Measurements from ENCODE around the gene LPO. TPM values are rescaled to one million over a fixed set of nuclear protein-coding genes. Genes with fewer than 3 reads are reported as not detected.

Gene LPO
- polyA plus RNA-seq, 4 donors = 0.06 to 0.29 (median 0.26) TPM; not detected in 1

DNA sequence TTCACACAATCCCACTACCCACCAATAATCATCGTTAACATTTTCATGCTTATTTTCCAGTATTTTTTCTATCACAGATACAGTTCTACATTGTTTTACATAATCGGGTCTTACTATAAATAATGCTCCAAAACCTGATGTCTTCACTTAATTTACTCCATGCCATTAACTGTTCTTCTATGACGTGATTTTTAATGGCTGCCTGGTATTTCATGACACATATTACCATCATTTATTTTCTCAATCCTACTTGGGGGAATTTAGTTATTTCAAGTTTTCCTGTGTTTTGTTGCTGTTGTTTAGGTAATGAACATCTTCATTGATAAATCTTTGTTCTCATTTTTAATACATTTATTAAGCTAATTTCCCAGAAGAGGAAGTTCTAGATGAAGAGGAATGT lies 14.7 kb downstream of the LPO start:
- no peak for DNase-seq (ENCODE audit: low read depth in 4 of 4, low spot score in 3 of 4)

DNA sequence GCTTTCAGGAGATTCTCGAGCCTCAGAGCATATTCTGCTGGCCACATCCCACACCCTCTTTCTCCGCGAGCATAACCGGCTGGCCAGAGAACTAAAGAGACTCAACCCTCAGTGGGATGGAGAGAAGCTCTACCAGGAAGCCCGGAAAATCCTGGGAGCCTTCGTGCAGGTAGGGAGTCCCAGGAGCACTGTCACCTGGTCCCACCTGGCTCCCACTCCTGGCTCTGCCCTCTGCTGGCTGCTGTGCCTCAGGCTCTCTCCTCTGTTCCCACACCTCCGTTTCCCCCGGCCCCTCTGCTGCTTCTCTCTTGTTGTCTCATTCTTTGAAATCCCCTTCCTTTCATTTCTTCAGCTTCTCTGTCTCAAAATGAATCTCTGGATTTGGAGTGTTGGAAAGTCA lies 16.4 kb downstream of the LPO start:
- no peak for DNase-seq (ENCODE audit: low read depth in 4 of 4, low spot score in 3 of 4)

DNA sequence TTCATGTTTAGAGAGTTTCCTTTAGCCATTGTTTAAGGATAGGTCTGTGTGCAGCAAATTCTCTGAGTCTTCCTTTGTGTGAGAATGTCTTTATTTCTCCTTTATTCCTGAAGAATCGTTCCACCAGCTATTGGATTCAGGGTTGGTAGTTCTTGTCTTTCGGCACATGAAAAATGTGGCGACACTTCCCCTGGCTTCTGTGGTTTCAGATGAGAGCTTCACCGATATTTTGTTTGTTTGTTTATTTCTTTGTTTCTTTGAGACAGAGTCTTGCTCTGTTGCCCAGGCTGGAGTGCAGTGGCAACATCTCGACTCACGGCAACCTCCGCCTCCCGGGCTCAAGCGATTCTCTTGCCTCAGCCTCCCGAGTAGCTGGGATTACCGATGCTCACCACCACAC lies 23.8 kb downstream of the LPO start:
- no peak for DNase-seq (ENCODE audit: low read depth in 4 of 4, low spot score in 3 of 4)

DNA sequence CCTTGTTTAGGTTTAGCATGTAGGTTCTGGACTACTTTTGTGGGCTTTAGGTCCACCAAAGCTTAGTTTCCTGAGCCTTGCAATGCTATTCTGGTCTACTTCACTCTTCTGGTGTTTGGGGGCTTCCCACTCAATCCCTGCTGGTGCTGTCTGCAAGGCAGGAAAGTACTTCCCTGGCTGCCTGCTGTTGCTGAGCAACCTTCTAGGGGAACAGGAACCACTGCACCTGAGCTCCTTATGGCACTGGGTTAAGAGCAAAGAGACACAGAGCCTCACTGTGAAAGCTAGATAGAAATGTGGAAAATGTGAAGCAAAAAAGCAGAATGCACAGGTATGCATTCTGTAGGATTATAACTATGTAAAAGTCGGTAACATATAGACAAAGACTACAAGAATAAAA lies 25.4 kb downstream of the LPO start:
- DNase-seq (ENCODE audit: low read depth in 4 of 4, low spot score in 3 of 4) = no peak

DNA sequence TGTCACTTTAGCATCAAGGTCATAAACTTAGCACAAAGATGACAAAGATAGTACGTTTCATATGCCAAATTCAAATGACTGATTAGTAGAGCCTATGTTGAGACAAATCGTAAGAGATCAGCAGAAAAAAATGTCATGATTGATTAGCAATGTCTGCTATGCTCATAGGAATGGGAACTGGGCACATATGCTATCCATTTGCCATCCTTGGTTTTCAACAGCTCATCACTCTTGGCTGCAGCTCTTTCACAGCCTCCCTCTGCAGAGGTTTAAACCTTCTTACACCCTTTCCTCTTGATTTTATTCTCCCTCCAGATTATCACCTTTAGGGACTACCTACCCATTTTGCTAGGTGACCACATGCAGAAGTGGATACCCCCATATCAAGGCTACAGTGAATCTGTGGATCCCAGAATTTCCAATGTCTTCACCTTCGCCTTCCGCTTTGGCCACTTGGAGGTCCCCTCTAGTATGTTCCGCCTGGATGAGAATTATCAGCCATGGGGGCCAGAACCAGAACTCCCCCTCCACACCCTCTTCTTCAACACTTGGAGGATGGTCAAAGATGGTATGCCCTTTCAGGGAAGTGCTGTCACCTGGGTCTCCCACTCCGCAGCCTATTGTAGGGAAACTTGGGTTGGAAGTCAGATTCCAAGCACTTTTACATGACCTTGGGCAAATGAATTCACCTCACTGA lies 26.2 kb downstream of the LPO start:
- DNase-seq (ENCODE audit: low read depth in 4 of 4, low spot score in 3 of 4) = no peak

DNA sequence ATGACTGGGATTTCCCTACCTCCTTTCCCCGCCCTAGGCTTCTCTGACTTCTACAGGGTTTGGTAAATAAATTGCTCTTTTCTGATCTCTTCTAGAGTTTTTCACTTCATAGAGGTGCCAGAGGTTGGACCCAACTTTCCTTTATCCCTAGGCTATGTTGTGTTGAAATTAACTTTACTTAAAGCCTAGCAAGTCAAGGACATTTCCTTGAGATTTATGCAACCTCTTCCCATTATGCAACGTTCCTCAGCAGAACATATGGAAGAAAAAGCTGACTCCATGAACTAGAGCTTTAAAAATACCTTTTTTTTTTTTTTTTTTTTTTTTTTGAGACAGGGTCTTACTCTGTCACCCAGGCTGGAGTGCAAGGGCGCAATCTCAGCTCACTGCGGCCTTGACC lies 26.9 kb downstream of the LPO start:
- no peak for DNase-seq (ENCODE audit: low read depth in 4 of 4, low spot score in 3 of 4)

DNA sequence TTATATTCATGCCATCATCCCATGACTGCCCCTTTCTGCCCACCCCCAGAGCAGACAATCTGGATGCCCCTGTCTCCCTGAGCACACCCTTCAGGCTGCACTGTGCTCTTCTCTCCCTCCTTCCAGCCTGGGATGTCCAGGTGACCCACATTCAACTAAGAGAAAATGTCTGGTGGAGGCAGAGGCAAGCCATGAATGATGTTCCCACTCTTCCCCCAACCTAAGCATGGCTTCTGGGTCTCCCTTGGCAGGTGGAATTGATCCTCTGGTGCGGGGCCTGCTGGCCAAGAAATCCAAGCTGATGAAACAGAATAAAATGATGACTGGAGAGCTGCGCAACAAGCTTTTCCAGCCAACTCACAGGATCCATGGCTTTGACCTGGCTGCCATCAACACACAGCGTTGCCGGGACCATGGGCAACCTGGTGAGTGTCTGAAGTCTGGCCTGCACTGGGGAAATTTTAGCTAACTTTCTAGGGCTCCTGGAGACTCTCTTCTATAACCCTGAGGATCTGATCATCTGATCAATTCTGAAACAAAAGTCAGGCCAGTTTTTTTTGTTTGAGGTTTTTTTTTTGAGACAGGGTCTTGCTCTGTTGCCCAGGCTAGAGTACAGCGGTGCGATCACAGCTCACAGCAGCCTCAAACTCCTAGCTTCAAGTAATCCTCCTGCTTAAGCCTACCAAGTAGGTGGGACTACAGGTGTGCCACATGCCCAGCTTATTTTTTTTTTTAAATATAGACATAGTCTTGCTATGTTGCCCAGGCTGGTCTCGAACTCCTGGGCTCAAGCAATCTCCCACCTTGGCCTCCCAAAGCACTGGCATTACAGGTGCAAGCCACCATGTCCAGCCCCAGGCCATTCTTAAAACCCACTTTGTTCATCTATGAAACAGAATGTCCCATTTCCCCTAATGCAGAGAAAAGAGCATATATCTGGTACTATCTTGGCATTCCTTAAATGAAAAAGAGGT lies 27.8 kb downstream of the LPO start:
- DNase-seq (ENCODE audit: low read depth in 4 of 4, low spot score in 3 of 4) = no peak

DNA sequence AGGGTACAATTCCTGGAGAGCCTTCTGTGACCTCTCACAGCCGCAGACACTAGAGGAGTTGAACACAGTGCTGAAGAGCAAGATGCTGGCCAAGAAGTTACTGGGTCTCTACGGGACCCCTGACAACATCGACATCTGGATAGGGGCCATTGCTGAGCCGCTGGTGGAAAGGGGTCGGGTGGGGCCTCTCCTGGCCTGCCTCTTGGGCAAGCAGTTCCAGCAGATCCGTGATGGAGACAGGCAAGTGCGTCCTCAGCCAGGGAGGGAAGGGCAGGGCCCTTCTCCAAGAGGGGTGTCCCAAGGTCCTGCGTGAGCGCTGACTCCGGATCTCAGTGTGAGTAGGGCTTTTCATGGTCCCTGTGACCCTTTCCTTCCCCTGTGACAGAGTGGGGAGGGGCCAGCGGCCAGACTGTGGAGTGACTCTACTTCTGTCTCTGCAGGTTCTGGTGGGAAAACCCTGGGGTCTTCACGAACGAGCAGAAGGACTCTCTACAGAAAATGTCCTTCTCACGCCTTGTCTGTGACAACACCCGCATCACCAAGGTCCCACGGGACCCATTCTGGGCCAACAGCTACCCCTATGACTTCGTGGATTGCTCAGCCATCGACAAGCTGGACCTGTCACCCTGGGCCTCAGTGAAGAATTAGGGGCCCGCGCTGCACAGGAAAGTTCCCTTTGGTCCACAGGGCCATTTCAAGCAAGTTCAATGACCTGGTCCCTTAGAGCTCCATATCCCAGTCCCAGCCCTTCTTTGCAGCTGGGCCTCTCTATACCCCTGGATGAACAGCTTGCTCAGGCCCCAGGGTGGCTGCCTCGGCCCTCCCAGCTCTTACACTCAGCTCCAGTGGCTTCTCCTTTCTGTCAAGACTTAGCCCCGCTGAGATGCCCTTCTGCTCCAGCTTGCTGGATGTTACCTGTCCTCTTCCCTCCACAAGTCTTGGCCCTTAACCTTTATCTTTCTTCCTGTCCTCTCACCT lies 29.3 kb downstream of the LPO start:
- DNase-seq (ENCODE audit: low read depth in 4 of 4, low spot score in 3 of 4) = no peak

DNA sequence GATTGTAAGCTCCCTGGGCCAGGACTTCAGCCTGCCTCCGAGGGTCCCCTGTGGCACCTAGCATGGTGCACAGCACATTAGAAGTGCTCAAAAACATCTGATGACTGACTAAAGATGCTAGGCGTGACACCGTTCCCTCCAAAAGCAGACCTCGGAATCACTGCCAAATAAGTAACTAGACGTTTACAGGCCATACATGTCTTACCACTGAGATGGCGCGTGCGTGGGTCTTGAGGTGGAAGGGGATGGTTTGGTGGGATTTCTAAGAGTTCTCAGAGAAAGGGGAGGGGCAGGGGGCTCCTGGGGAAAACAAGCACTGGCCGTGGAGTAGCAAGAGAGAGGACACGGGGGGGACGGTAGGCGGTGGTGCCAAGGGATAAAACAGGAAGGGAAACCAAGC lies 29.9 kb downstream of the LPO start:
- DNase-seq (ENCODE audit: low read depth in 4 of 4, low spot score in 3 of 4) = no peak

DNA sequence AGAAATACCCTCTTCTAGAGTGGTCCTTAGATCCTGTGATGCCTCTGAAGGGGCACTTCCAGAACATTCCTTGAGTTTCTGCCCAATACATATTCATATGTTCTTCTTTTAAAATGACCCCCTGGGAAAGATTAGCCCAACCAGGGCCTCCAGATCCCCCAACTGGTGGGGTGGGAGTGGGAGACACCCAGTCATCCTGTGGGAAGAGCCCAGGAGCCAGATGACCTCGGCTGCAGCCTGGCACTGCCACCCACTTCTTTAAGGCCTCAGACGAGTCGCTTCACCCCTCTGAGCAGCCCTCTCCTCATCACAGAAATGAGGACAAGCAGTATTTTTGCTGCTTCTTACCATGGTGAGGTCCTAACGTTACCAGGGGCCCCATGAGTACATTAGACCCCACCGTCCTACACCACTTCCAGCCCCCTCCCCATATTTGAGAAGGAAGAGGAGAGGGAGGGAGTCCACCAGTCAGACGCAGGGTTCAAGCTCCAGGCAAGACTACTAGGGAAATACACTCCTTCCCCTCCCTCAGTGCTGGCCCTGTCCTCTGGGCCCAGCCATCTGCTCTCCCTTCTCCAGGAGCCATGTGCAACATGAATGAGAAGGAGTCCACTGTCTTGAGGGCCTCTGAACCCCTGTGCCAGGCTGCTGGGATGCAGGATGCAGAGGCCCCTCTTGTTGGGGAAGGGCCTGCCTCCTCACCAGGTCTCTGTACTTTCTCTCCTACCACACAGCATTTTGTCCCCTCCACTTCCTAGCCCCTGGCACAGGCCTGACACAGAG lies 30.6 kb downstream of the LPO start:
- DNase-seq (ENCODE audit: low read depth in 4 of 4, low spot score in 3 of 4) = no peak

DNA sequence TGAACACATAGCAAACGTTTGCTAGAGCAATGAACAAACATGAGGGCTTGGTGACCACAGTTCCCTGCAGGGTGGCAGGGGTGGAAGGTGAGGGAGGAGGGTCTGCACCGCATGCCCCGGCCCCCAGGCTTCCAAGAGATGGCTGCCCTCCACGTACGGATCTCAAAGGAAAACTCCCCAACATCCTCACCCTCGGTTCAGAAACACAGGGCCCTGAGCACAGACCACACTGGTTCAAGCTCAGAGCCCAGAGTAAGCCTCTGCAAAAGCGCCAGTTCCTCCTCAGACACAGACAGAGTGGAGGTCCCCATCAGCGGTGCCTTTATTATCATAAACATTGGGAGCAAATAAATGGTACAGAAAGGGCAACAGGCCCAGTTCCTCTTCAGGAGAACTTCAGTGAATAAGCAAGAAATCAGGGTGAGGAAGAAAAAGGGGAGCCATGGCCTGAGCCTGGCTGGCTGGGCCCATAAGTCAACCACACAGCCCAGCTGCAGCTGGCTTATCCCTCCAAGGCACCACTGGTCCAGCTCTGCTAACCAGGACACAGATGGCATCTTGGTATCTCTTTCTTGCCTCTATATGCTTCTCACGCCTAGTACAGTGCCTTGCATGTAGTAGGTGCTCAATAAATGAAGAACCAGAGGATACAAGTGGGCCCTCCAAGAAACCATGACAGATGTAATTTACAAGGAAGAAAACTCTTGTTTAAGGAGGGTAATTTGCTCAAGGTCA lies 31.3 kb downstream of the LPO start:
- no peak for DNase-seq (ENCODE audit: low read depth in 4 of 4, low spot score in 3 of 4)

DNA sequence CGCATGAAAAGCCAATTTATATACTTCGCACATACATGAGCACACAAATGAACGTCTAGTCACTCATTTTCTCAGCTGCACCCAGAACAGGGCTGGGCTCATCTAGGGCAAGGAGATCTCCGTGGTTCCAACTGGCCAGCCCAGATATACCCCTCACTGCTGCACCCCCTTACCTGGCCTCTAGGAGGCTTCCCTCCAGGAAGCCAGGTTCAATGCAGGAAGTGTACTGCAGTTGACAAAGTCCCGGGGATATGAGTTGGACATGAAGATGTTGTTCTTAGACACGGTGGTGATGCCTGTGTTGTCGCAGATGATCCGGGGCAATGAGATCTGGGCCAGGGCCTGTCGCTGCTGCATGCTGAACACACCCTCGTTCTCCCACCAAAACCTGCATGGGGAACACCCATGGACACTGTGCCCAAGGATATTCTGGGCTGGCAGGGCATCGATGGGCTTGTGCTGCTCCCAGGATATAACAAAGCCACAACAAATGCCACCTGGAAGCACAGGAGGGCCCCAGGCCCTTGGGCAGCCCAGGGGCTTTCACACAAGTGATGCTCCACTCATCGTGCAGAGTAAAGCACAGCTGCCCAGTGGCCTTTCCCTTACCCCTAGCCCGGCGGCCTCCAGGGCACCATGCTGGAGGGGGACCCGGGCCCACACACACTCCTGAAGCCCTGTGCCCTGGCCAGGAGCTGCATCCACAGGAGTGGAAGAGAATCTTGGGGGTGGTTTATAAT lies 32.3 kb downstream of the LPO start:
- no peak for DNase-seq (ENCODE audit: low read depth in 4 of 4, low spot score in 3 of 4)

DNA sequence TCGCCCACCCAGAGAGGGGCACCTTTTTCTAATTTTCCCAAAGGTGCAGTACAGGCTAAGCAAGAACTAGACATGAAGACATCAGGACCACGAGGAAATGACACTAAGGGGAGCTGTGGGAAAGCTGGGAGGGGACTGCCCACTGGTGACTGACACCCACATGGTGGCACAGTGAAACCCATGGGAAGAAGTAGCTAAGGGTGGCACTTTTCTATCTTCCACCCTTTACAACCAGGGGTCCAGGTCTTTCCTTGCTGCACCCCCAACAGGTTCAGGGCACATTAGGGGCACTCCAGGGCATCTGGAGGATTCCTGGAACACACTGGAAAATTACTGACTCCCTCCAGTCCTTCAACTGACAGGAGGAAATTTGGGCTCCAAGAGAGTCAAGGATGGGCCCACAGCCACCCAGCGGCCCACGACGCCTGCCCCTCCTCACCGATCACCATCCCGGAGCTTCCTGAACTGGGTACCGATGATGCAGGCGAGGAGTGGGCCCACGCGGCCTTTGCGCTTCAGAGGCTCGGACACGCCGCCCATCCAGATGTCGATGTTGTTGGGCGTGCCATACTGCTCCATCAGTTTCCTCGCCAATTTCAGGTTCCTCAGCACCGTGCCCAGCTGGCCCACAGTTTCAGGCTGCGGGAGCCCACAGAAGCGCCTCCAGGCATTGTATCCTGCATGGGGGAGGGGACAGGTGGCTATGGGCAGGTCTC lies 33.0 kb downstream of the LPO start:
- no peak for DNase-seq (ENCODE audit: low read depth in 4 of 4, low spot score in 3 of 4)

DNA sequence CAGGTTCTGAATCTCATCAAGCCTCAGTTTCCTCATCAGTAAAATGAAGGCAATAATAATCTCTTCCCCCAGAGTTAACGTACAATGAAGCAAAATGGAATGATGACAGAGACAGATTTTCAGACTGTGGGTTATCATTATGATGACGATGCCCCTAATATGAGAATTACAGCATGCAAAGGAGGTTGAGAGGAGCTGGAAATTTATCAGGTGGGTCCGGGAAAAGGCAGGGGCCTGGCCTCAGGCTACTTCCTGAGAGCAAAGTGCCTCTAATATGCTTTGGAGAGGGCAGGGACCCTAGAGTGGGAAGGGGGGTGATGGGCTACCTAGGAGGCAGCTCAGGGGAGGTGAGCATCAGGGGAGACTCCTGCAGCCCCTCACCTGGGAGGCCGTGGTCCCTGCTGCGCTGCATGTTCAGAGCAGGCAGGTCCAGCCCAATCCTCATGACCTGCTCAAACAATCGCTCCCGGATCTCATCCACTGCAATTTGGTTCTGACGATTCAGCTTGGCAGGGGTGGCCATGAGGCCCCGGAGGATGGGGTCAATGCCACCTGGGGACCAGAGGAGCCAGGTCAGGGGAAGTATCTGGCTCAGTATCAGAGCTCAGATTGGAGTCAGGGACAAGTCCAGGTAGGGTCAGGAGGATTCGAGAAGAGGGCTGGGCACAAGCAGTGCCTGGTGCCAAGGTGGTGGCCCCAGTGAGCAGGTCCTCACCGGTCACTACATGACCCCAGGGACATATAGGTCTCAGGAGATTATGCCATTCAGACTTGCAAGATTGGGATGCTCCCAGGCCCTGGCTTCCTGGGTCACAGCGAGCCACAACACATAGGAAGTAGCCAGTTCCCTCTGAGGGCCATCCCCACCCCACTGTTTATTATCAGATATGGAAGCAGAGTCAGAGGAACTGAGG lies 34.2 kb downstream of the LPO start:
- no peak for DNase-seq (ENCODE audit: low read depth in 4 of 4, low spot score in 3 of 4)

DNA sequence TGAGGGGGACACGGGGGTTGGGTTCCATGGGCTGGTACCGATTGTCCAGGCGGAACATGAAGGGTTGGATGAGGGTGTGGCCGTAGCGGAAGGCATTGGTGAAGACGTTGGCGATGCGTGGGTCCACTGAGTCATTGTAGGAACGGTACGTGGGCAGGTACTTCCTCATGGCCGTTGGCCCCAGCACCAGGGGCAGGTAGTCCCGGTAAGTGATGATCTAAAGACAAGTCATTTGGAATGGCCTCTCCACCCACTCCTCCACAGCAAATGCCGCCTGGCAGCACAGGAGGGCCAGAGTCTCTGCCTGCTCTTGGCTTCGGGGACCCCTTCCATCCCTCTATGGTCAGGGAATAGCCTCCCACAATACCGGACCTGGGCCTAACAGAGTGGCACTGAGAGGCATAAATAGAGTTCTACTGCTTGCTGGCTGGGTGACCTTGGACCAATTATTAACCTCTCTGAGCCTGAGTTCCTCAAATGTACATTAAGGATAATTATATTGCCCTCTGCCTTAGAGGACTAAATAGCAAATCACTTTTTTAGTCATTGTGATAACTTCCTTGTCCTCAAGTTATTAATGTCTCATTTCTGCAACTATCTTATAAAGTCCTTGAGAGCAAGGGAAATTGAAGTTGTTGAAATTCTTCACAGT lies 35.2 kb downstream of the LPO start:
- no peak for DNase-seq (ENCODE audit: low read depth in 4 of 4, low spot score in 3 of 4)

DNA sequence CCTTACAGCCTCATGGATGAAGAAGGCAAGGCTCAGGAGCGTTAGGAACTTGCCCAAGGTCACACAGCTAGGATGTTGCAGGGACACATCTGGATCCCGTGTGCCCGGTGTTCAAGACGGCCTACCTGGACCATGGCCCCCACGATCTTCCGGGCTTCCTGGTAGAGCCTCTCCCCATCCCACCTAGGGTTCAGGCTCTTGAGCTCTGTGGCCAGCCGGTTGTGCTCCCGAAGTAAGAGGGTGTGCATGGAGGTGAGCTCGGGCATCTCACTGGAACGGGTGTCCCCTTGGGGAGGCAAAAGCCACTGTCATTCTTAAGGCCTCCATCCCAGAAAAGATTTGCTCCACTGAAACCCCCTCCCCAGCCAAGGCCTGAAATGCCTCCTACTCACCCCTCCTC lies 37.0 kb downstream of the LPO start:
- no peak for DNase-seq (ENCODE audit: low read depth in 4 of 4, low spot score in 3 of 4)
